Endometrial microvascular endothelial cells (primary cell): ENCODE data around the gene IGF1R. TPM values are rescaled to one million over a fixed set of nuclear protein-coding genes. Genes with fewer than 3 reads are reported as not detected.

Experiments
- in situ Hi-C: cut with HindIII; loops from 2 replicates; pipeline ENCODE4 v1.10.0; 2017; ENCODE audit warnings: low sequenced_read_pairs, low pct_unique_long_range_greater_than_20kb; ENCODE audit errors: inconsistent ontology term
- total RNA-seq: library from RNA; depleted of rRNA; stranded (reverse); fragments of >200 nt; gene quantifications from one replicate; pipeline ENCODE4 v1.2.3, GENCODE V29; 2015; ENCODE audit errors: inconsistent ontology term

The IGF1R gene
- total RNA-seq, 1 donor from 2014 or later, result 28.8 TPM

DNA sequence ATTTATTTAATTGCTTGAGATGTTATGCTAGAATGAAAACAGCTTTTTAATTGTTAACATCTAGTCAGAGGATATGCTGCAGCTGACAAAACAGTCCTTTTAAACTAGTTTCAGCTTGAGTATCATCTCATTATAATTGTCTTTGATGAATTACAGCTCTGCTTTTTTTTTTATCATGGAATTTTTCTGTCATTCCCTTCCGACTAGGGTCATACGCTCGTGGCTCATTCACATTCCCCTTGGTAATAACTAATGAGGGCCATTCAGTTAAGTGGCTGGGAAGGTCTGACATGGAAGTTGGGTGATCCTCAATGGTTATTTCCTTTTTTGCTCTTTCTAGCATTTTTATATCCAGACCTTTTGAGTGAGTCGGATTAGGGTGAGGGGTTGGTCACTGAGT is 282.2 kb downstream of the IGF1R start:
- in situ Hi-C loops, result no loop called here

- in situ Hi-C loops, result no loop called here
Measured at GRCh38 chr15:98931004-98931403, 282.7 kb downstream of the IGF1R start.

DNA sequence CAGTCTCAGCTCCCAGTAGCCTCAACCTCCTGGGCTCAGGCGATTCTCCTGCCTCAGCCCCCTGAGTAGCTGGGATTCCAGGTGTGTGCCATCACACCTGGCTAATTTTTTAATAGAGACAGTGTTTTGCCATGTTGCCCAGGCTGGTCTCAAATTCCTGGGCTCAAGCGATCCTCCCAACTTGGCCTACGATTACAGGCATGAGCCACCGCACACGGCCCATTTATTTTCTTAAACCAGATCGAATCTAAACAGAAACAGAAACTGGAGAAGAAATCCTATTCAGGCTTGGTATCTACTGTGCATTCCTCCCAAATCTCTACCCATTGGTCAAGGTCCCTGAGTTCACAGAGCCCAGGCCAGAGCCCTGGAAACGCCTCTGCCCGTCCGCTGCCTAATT is 285.1 kb downstream of the IGF1R start:
- in situ Hi-C loops, result no loop called here

DNA sequence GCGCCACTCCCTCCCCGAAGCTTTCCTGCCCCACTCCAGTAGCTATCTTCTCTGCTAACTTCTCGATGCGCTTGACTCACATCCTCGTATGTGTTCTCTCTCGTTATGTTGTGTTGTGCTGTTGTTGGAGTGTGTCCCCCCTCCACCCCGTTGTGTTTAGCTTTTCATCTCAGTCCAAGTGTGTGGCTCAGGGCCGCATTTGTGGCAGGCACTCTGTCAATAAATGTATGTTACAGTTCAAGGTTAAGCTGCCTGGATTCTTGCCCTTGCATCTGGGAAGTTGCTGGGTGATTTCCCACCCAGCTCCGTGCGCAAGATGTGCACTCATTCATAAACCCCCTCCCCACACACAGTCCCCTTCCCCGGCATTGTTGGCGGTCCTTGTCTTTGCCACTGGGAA is 287.4 kb downstream of the IGF1R start:
- in situ Hi-C loops, result no loop called here

DNA sequence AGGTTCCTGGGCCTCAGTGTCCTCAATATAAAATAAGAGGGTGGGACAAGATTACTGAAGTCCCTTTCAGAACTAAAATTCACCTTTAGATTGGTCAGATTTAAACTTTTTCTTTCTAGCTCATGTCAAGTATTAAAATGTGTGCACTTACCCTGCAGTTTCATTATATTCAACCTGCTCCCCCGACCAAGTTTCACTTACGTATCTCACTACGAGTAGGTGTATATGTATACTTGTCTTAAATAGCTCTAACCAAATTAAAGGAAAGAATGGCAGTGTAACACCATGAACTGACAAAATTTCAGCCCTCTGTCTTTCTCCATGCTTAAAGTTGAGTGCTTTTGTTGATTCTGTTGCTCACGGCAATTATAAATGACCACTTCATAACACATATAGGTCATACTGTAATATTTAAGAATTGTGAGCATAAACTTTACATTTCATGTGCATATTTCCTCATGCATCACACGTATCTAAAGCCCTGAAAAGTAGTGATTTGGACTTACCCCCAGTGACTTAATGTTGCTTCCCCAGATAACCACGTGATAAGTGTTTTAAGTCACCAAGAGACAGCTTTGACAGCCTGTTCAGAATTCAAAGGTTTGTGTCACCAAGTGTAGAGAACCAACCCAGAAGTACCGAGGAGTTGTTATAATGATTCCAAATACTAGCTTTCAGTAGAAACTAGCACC is 289.2 kb downstream of the IGF1R start:
- in situ Hi-C loops, result no loop called here

- in situ Hi-C loops, result no loop called here
Measured at GRCh38 chr15:98938105-98938417, 289.7 kb downstream of the IGF1R start.

DNA sequence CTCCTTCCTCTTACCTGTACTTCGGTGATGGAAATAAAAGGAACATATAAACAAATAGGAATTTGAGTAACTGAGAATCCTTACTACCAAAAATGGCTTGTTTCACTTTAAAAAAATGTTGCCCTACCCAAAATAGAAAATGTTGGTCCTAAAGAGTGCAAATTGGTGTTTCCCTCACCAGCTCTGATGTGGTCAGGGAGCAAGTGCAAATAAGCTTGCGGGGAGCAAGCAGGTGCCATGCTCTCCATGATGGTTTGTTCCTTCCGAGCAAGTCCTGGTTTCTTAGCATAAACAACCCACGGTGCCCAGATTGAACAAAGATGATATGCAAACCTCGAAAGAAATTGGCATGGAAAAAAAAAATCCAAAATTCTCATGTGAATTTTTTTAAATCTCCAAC is 290.5 kb downstream of the IGF1R start:
- in situ Hi-C loops, result no loop called here

DNA sequence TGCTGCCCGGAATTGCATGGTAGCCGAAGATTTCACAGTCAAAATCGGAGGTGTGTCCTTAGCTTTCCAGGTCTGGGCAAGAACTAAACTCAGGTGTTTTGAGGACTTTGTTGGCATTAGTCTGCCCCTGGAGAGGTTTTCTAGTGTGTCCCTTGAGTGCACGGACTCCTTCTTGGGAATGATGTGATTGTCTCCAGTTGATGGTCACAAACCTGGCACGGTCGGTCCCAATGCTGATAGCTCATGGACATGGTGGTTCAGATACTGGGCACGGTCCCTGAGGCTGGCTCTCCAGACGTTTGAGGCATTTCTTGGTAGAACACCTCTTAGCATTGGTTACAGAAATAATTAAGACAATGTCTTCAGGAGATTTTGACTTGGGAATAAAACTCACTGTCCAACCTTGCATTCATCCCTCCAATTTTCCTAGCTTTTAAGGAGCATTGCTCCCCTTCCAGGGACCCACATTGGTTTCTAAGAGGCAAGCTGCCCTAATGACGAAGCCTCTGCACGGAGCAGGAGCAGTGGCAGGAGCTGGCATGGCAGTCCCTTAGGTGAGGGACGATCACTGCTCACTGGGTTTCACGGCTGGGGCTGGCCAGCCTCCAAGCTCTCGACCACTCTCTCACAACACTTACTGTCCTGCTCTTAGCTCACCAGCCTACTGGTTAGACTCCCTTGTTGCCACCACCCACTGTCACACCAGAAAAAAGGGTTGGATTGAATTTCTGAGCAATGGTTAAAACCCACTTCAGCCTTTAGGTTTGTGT is 291.2 kb downstream of the IGF1R start:
- in situ Hi-C loops, result no loop called here

DNA sequence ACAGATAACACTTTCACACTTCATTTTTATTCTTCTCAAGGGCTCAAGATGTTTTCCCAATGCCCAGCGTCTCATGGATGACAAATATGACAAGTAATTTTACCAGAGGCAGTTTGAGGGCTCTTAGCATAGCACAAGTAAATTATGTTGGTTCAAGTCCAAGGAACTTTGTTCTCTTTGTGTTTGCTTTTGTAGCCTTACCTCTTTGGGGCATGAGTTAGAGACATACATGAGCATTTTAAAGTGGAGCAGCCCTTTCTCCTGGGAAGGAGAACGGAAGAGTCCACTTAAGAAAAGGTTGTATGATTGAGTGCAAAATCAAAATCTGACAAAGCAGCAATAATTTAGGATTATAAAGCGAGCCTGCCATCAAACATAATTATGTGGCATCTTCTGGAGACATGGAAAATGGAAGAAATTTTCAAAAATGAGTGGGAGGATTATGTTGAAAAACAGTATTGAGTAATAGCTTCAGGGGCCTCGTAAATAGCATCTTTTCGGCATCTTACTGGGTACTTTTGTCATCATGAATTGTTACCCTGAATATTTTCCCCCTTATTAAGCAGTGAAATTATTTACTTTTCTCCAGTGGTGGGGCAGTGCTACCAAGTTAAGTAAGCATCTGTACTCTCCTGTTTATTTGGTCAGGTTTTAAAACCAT is 293.4 kb downstream of the IGF1R start:
- in situ Hi-C loops, result no loop called here

DNA sequence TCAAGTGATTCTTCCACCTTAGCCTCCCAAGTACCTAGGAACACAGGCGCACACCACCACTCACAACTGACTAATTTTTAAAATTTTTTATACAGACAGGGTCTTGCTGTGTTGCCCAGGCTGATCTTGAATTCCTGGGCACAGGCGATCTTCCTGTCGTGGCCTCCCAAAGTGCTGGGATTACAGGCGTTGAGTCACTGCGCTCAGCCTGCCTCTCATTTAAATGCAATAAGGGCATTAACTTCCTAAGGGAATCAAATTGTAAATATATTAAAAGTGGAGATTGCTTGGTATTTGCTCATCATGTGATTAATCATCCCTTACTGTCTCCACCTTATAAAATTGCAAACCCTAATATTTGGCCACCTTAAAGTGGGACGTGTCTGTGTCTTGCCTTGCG is 294.1 kb downstream of the IGF1R start:
- in situ Hi-C loops, result no loop called here

GRCh38 chr15:98943051-98943508 is 294.7 kb downstream of the IGF1R start:
- in situ Hi-C loops, result no loop called here

GRCh38 chr15:98943601-98944151 is 295.3 kb downstream of the IGF1R start:
- in situ Hi-C loops, result no loop called here

GRCh38 chr15:98946301-98947255 is 298.2 kb downstream of the IGF1R start:
- in situ Hi-C loops, result no loop called here

DNA sequence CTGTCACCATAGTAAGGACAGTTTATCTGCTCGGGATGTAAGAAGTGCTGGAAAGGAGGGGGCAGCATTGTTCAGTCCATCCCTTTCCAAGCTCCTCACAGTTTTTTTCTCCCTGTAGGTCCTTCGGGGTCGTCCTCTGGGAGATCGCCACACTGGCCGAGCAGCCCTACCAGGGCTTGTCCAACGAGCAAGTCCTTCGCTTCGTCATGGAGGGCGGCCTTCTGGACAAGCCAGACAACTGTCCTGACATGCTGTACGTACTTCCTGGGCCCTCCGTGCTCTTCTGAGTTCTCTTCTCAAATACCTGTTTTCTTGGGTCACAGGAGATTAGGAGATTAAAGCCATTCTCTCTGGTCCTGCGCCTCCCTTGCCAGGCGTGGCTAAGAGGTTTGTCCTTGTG is 300.1 kb downstream of the IGF1R start:
- in situ Hi-C loops, result no loop called here

GRCh38 chr15:98948941-98949340 is 300.6 kb downstream of the IGF1R start:
- in situ Hi-C loops, result no loop called here

GRCh38 chr15:98949624-98950023 is 301.3 kb downstream of the IGF1R start:
- in situ Hi-C loops, result no loop called here

GRCh38 chr15:98950248-98950647 is 301.9 kb downstream of the IGF1R start:
- in situ Hi-C loops, result no loop called here

- in situ Hi-C loops, result no loop called here
Measured at GRCh38 chr15:98951004-98951403, 302.7 kb downstream of the IGF1R start.
